ENCODE measurements around the gene GSDMA.
A peak's percentile ranks its signal among the peaks of the same experiment; 100 is the strongest.
"Not testable (repeated sequence)": the region's sequence is repeated elsewhere in the genome, so short reads cannot be mapped to it uniquely, and the experiment has no call there.

GSDMA gene

DNA sequence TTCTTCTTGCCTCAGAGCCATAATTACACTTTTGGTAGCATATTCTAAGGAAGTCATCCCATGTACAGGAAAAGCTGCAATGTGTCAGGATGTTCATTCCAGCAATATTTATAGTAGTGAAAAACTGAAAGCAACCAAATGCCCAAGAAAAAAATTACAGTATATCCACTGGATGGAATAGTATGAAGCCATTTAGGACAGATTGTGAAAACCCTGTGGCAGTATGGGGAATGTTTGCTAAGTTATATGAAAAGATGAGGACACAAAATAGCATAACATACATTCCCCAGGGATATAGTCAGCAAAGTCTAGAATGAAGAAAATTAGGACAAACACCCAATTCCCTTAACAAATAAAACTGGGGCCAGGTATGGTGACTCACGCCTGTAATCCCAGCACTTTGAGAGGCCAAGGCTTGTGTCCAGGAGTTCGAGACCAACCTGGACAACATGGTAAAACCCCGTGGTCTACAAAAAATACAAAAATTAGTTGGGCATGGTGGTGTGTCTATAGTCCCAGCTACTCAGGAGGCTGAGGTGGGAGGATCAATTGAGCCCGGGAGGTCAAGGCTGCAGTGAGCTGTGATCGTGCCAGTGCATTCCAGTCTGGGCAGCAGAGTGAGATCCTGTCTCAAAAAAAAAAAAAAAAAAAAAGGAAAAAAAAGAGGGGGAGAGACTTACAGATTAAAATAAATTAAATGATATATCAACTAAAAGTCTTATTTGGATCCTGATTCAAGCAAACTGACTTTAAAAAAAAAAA lies 33.0 kb upstream of the GSDMA start:
- no peak for DNase-seq (ENCODE audit: low read depth in 2 of 2)

DNA sequence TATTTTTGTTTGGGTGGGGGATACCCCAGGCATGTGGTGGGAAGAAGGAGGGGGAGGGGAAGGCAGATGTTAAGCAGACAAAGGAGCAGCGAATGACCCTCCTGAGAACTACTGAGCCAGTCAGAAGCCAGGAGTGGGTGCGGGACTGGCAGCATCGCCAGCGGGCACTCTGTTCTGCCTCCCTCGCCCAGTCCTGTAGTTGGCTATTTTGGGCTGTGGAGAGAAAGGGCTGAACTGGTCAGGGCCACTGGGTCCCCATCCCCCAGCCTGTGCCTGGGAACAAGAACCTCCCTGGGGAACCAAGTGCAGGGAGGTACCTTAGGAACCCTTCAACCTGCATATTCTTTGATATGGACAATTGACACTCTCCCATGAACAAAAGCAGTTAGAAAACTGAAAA lies 28.9 kb upstream of the GSDMA start:
- no peak for DNase-seq (ENCODE audit: low read depth in 2 of 2)

DNA sequence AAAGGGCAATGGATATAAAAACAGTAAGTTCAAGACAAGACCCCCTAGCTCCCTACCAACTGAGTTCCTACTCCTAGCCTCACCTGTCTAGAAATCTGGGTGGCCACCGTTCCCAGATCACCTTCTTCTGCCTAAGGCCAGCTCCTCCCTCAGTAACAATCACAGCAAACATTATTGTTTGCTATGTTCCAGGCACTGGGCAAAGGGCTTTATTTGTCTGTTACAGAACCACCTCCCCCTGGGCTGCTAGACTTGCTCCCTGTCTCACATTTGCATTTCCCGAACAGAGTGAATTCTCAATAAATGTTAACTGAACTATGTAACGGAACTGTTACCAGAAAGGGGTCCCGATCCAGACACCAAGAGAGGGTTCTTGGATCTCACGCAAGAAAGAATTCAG lies 28.5 kb upstream of the GSDMA start:
- no peak for DNase-seq (ENCODE audit: low read depth in 2 of 2)

DNA sequence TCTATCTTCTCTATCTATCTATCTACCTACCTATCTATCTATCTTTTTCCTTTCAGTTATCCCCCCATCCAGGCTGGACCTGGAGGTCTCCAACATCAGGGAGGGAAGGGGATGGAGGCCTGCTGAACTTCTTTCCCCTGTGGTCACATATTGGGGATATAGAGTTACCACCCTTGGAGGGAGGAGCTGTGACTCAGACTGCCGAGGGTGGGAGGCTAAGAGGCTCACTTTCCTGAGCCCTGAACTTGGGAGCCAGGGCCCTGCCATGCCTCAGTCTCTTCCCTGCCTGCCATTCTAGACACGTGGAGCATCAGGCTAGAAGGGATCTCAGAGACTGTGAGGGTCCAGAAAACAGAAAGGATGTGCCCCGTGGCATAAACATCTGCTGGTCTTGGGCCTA lies 26.9 kb upstream of the GSDMA start:
- DNase-seq (ENCODE audit: low read depth in 2 of 2) = no peak

DNA sequence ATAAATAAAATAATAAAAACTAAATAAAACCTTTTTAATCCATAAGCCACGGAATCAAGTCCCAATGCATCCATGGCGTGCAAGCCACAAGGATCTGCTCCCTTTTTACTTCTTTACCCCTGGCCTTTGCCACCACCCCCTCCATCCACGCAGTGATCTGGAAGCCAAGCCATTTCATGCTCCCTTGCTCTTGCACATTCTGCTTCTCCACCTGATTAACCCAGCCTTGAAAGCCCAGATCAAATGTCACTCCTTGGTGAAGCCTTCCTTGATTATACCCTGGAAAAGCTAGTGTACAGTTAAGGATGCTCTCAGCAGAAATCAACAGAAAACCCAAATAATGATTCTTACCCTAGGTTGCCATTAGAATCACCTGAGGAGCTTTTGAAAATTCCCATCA lies 25.4 kb upstream of the GSDMA start:
- no peak for DNase-seq (ENCODE audit: low read depth in 2 of 2)

DNA sequence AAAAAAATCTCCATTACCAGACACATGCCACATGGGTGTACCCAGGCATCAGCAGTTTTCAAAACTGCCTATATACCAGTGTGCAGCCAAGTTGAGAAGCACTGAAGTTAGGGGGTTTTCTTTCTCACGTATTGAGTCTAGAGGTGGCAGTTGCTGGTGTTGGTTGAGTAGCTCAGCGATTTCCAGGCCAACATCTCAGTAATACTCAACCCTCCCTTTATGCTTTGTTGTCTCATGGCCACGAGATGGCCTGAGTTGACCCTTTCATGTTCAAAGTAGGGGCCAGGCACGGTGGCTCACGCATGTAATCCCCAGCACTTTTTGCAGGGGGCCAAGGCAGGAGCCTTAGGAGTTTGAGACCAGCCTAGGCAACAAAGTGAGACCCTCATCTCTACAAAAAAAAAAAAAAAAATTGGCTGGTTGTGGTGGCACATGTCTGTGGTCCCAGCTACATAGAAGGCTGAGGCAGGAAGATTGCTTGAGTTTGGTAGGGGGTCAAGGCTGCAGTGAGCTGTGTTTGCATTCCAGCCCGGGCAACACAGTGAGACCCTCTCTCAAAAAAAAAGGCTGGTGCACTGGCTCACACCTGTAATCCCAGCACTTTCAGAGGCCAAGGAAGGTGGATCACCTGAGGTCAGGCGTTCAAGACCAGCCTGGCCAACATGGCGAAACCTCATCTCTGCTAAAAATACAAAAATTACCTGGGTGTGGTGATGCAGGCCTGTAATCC lies 24.5 kb upstream of the GSDMA start:
- no peak for DNase-seq (ENCODE audit: low read depth in 2 of 2)

DNA sequence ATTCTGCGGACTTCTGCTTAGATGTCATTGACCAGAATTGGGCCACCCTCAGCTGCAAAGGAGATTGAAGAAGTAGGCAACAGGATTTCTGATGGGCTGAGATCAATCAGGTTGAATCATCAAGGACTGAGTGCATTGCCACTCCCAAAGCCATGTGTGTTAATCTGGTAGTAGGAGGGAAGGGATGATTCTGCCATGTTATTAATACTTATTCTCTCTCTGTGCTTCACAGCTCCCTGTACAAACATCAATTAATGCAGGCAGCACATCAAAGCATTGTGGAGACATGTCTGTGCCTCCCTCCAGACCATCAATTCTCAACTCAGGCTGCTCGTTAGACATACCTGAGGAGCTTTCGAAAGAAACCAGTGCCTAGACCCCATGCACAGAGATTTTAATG lies 23.7 kb upstream of the GSDMA start:
- no peak for DNase-seq (ENCODE audit: low read depth in 2 of 2)

DNA sequence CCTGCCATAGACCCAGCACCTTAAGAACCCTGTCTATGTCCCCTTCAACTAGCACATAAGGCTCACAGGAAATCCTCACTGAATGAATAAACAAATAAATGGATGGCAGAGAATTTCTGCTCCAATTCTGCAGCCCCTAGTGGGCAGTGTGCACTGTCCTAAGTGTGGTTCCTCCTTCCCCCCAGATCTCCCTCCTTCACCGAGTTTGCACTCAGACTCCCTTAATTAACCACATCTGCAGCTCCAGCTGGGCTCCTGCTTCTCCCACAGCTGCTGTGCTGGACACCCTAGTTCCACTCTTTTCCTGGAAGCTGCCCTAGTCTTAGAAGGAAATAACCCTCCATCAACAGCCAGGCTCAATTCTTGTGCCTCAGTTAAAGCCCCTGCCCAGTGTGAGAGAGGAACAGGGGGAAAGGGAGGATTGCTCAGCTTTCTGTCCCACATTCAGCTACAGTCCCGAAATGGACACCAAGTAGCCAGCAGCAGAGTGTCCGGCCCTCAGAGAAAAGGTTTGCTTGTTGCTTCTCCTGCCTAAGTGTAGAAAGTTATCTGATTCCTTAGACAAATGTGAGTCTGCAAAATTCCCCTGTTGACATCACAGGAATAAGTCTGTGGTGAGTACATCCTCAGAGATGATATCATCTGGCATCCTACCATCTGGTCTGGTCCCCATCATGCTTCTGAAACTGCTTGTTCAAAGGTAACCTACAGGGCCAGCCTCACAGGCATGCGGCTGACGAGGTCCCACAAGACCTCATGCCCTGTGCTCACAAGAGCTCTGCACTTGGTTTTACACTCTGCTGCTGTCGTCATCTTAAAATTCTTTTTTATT lies 23.0 kb upstream of the GSDMA start:
- DNase-seq (ENCODE audit: low read depth in 2 of 2) = no peak

DNA sequence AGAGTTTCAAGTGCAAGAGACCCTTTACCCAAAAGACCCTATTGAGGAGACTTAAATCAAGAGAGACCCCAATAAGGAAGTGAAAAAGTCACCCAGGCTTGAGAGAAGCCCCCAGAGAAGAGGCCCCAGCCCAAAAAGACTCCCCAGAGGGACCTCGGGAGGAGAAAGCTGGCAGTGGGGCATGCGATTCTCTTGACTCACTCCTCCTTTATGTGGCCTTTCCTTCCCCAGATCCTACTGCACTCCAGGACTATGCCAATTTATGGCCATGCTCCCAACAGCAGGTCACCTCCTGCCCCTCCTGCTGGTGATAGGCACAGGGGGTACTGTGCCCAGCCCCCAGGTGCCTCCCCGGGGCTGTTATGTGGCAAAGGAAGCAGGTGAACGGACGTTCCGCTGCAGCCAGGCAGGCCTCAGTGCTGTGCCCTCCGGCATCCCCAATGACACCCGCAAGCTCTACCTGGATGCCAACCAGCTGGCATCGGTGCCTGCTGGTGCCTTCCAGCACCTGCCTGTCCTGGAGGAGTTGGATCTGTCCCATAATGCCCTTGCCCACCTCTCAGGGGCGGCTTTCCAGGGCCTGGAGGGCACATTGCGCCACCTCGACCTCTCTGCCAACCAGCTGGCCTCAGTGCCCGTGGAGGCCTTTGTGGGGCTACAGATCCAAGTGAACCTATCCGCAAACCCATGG lies 19.0 kb upstream of the GSDMA start:
- no peak for DNase-seq (ENCODE audit: low read depth in 2 of 2)

DNA sequence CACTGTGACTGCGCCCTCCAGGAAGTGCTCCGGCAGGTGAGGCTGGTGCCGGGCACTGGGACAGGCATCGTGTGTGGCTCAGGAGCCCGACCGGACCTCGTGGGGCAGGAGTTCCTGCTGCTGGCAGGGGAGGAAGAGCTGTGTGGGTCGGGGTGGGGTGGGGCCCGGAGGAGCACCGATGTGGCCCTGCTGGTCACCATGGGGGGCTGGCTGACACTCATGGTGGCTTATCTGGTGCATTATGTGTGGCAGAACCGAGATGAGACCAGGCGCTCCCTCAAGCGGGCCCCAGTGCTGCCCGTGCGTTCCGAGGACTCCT lies 18.5 kb upstream of the GSDMA start:
- DNase-seq (ENCODE audit: low read depth in 2 of 2) = no peak

DNA sequence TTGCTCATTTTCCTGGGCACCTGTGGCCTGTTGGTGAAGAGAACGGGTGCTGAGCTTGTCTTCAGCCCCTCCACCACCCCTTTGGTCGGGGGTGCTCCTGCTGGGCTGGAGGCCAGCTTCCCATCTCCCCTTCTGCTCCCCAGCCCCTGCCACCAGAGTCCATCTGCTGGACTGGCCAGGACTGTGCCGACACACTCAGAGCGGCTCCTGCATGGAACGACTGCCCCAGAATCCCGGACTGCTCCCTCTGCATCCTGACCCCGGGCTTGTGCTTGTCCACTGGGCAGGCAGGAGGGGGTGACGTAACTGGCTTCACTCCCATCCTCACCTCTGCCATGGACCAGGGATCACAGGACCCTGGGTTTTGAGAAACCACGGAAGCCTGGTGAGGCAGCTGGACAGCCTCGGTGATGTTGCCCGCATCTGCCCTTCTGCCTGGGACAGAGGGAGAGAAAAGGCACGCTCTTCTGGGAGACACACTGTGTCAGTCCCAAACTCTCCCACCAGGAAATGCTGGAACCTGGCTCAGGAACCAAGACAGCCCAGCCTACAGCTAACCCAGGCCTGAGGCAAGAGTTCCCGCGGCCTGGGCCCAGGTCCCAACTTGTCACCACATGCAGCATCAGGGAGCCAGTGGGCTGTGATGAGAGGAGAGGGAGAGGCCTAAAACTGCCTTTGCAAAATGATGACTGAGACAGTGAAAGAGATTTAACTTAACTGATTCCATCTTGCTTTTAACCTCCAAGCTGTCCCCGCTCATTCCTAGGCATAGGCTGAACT lies 16.1 kb upstream of the GSDMA start:
- no peak for DNase-seq (ENCODE audit: low read depth in 2 of 2)

DNA sequence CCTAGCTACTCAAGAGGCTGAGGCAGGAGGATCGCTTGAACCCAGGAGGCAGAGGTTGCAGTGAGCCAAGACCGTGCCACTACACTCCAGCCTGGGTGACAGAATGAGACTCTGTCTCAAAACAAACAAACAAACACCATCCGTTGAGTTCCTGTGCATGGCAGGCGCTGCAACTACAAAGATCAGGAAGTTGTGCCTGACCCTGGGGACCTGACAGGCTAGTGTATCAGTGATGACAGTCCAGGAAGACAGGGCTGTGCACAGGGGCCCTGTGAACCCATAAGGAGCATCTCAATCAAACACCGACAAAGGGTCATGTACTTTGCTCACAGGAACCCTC lies 14.3 kb upstream of the GSDMA start:
- not testable (repeated sequence) for DNase-seq (ENCODE audit: low read depth in 2 of 2)

DNA sequence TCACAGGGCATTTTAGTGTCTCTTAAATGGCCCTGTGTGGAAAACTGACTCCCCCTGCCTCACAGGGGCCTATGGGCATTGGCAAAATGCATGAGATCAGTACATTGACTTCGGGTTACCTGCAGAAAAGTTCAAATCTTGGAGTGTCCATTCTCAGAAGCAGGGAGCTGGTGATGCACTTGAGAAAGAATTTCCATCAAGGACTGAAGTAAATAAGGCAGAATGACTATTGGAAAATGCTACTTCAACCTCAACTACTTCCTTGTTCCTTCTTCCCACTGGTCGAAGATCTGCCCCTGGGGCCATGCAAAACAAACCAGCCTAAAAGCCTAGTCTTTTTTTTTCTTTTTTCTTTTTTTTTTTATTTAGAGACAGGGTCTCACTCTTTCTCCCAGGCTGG lies 13.8 kb upstream of the GSDMA start:
- no peak for DNase-seq (ENCODE audit: low read depth in 2 of 2)

DNA sequence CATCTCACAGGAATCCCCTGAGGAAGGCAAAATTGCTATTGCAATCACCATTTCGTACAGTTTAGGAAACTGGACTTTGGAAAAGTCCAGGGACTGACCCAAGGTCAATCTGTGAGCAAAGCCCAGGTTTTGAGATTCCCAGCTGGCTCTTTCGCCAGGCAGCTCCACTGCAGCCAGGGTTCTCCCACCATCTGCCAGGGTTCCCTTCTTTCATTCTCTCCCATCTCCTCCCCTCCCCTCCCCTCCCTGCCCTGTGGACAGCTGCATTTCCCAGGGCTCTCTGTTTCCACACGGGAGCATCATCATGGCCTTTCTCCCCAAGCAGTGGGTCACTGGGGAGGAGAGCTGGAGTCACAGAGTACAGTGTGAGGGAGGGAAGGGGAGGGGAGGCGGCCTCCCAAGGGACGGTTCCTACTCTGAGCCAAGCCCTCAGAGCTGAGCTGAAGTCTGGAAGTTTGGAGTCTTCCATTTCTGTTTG lies 11.9 kb upstream of the GSDMA start:
- no peak for DNase-seq (ENCODE audit: low read depth in 2 of 2)

DNA sequence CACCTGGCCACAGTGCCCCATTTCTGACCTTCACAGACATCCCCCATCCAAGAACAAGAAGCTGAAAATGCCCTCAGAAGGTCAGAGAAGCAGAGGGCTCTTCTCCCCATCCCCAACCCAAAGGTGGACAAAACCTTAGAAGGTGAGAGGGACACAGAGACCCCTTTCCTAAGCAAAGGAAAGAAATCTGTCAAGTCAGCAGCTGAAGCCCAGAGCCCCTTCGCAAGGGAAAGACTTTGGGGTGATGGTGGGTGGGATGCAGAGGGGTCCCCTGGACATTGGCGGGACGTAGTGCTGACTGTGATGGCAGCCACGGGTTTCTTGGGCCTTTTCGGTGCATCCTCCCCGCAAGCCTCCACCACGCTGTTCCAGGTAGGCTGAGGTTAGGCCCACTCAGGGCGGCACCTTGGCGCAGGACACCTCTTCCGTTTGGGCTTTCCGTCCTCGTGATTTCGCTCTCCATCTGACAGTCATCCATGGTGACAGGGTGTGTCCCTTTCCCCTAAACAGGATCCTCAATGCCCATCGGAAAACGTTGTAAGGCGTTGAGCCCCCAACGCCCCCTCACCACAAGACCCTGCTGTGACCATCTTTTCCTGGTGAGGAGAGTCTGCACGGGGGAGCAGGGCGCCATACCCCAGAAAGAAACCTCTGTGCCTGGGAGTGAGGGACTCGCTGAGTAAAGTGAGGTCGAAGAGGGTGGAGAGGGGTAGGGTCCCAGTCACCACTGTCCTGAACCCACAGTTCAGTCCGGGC lies 10.7 kb upstream of the GSDMA start:
- DNase-seq (ENCODE audit: low read depth in 2 of 2) = no peak

DNA sequence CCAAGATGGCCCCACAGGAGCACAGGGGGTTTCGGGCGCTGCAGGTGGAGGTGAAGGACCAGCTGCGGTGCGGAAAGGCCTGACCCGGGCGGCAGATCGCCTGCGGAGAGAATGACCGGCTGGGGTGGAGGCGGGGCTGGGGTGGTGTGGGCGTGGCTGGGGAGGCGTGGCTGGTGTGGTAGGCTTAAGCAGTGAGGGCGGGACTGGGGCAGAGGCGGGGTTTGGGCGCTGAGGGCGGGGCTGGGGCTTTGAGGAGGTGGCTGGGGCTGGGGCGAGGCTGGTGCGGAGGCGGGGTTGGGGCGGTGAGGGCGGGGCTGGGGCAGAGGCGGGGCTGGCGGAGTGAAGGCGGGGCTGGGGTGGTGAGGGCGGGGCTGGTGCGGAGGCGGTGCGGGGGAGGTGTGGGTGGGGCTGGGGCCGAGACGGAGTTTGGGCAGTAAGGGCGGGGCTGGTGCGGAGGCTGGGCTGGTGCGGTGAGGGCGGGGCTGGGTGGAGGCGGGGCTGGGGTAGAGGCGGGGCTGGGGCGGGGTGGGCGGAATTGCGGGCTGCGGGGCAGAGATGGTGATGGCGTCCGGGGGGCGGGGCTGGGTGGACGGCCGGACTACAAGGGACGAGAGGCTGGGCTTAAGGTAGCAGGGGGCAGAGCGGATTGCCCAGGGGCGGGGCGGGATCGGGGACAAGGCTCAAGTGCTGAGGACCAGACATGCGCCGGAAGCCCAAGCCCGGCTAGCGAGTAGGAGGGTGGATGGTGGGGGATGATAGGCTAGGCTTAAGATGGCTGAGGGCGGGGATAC lies 9.9 kb upstream of the GSDMA start:
- DNase-seq (ENCODE audit: low read depth in 2 of 2) = peak; percentile 76 to 97

DNA sequence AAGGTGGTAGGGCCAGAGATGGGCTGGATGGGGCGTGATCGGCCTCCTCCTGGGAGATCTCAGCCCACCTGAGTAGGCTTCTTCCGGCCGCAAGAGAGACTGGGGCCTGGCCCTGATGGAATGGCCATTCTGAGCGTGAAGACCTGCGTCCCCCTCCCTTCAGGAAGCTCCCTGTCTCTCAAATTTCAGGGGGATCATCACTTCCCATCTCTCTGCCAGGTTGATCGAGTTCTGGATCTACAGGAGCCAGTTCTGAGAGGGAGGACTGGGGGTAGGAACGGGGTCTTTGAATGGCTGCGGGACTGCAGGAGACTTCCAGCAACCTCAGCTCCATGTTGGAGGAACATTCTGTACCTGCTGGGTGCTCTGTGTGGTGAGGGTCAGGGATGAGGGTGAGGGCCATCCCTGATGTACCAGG lies 9.3 kb upstream of the GSDMA start:
- no peak for DNase-seq (ENCODE audit: low read depth in 2 of 2)

DNA sequence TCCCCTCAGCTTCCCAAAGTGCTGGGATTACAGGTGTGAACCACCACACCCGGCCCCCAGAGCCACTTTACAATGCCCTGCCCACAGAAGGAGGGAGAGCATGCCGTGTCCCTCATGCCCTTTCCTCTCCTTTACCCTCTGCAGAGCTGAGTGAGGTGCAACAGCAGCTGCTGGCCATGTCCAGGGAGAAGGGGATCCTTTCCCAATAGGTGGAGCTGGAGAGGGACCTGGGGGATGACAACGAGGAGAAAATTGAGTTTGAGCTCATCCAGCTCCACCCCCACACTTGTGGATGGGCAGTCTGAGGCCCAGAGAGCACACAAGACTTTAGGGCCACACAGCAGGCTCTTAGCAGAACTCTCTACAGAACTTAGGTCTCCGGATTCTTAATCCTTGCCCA lies 7.9 kb upstream of the GSDMA start:
- DNase-seq (ENCODE audit: low read depth in 2 of 2) = no peak

DNA sequence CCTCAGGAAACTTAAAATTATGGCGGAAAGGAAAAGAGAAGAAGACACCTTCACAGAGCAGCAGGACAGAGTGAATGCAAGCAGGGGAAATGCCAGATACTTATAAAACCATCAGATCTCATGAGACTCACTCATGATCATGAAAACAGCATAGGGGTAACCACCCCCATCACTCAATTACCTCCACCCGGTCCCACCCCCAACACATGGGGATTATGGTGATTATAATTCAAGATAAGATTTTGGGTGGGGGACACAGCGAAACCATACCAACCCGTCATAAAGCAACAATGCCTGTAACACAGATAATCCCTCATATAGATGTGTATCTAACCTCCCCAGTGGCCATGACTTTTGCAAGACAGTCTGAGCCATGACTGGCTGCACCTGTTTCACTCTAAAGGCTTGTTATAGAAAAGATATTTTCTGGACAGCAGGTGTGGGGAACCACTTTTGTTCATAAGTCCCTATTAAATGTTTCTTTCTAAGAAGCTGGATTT lies 7.0 kb upstream of the GSDMA start:
- no peak for DNase-seq (ENCODE audit: low read depth in 2 of 2)

Data from stimulated activated CD4-positive, alpha-beta T cell treated with anti-CD3 and anti-CD28 coated beads, Interleukin-1b, Interleukin-23, amount 100 ng/mL, for 1 hour (primary cell).